Endothelial cell of umbilical vein (primary cell): ENCODE results near the gene TUNAR. TPM values are rescaled to one million over a fixed set of nuclear protein-coding genes. Genes with fewer than 3 reads are reported as not detected.

Experiments
- BruUV-seq: library from RNA; stranded (reverse); fragments of 400-500 nt; replicated peaks from 2 replicates; lab custom pipeline; 2021; lab: Mats Ljungman, UMichigan
- CTCF ChIA-PET: fragments of 300-600, 350-600 bp; sonication (Branson Sonifier 250); formaldehyde crosslinking; loops from one replicate; lab custom pipeline; 2021; ENCODE audit warnings: antibody characterized with exemption, inconsistent platforms; lab: Charles Lee
- POLR2A ChIA-PET: fragments of 300-600, 350-600 bp; sonication (Branson Sonifier 250); formaldehyde crosslinking; loops from one replicate; lab custom pipeline; 2021; ENCODE audit warnings: antibody characterized with exemption, inconsistent platforms; lab: Charles Lee
- DNase-seq: peaks from one replicate; pipeline ENCODE4 v3.0.0-alpha.2; 2011; ENCODE audit warnings: low read depth, low spot score
- FAIRE-seq: peaks from 2 replicates; lab custom pipeline; 2011; peaks lifted over from hg19 to GRCh38; lab: Jason Lieb, UNC
- H2AFZ ChIP-seq: 2 replicates; pipeline ENCODE4 v1.6.0; 2012; ENCODE audit warnings: low read depth, low read length, control low read depth, inconsistent platforms
- H3K27ac ChIP-seq: 2 replicates; pipeline ENCODE4 v1.5.1; 2011; ENCODE audit warnings: low read depth, mild to moderate bottlenecking, control low read depth, low read length, moderate library complexity; ENCODE audit not compliant: insufficient read depth
- H3K27me3 ChIP-seq, 2 experiments: 2 replicates each; pipeline versions ENCODE4 v1.6.0 to v1.6.1; 2011; ENCODE audit warnings: low read length in 2 of 2, mixed read lengths in 1 of 2; ENCODE audit not compliant: control insufficient read depth in 2 of 2, insufficient read depth in 2 of 2
- H3K36me3 ChIP-seq, 2 experiments: 2 replicates in 1 of 2; 3 replicates in 1 of 2; pipeline ENCODE4 v1.5.1; 2011; ENCODE audit warnings: low read length in 2 of 2, mild to moderate bottlenecking in 1 of 2, moderate library complexity in 1 of 2; ENCODE audit not compliant: control insufficient read depth in 2 of 2, insufficient read depth in 2 of 2; ENCODE audit errors: extremely low read depth in 1 of 2
- H3K4me1 ChIP-seq: 3 replicates; pipeline ENCODE4 v1.5.1; 2011; ENCODE audit warnings: mild to moderate bottlenecking, low read length; ENCODE audit not compliant: control insufficient read depth, insufficient read depth; ENCODE audit errors: extremely low read depth
- H3K4me2 ChIP-seq: 2 replicates; pipeline ENCODE4 v1.6.1; 2011; ENCODE audit warnings: low read length, control low read depth, mixed read lengths; ENCODE audit not compliant: insufficient read depth
- H3K4me3 ChIP-seq, 3 experiments: fragments of 200-600 bp in 1 of 3; sonication (generic), shearing (Covaris generic) in 1 of 3; replicated peaks in 1 of 3; 2 replicates each; pipeline ENCODE4 v1.5.1; 2011 to 2016; ENCODE audit warnings: control low read depth in 3 of 3, low read length in 3 of 3, mild to moderate bottlenecking in 2 of 3, inconsistent platforms in 1 of 3, low read depth in 1 of 3, moderate library complexity in 1 of 3; ENCODE audit not compliant: insufficient read depth in 1 of 3
- H3K79me2 ChIP-seq: 2 replicates; pipeline ENCODE4 v1.6.0; 2012; ENCODE audit warnings: low read length, inconsistent platforms; ENCODE audit not compliant: control insufficient read depth, insufficient read depth
- H3K9ac ChIP-seq: replicated peaks from 2 replicates; pipeline ENCODE3; 2011; ENCODE audit warnings: low read length, control low read depth; ENCODE audit not compliant: insufficient read depth; ENCODE audit errors: extremely low read depth
- H3K9me1 ChIP-seq: replicated peaks from 3 replicates; pipeline ENCODE4 v1.6.0; 2011; ENCODE audit warnings: mild to moderate bottlenecking, low read length; ENCODE audit not compliant: control insufficient read depth, insufficient read depth; ENCODE audit errors: extremely low read depth
- H3K9me3 ChIP-seq: replicated peaks from 2 replicates; pipeline ENCODE4 v1.5.1; 2012; ENCODE audit warnings: low read length, inconsistent platforms; ENCODE audit not compliant: control insufficient read depth, insufficient read depth
- H4K20me1 ChIP-seq: replicated peaks from 2 replicates; pipeline ENCODE3; 2011; ENCODE audit warnings: mild to moderate bottlenecking, low read length; ENCODE audit not compliant: control insufficient read depth, insufficient read depth; ENCODE audit errors: extremely low read depth
- CTCF ChIP-seq, 2 donors: IDR thresholded peaks; 1 replicate in 1 of 2; 2 replicates in 1 of 2; pipeline ENCODE4 v1.5.1; 2011; ENCODE audit warnings: low read length in 2 of 2, mild to moderate bottlenecking in 2 of 2, moderate library complexity in 2 of 2, control low read depth in 1 of 2, inconsistent platforms in 1 of 2, low read depth in 1 of 2; ENCODE audit not compliant: insufficient read depth in 1 of 2; ENCODE audit errors: extremely low read depth in 1 of 2
- EZH2 ChIP-seq: IDR thresholded peaks from 2 replicates; pipeline ENCODE4 v1.6.1; 2012; ENCODE audit warnings: borderline replicate concordance, low read depth, mild to moderate bottlenecking, moderate library complexity, low read length, inconsistent platforms; ENCODE audit not compliant: severe bottlenecking
- FOS ChIP-seq: IDR thresholded peaks from 2 replicates; pipeline ENCODE4 v1.6.1; 2011; ENCODE audit warnings: mild to moderate bottlenecking, low read length, moderate library complexity, borderline replicate concordance; ENCODE audit not compliant: insufficient read depth
- GATA2 ChIP-seq: IDR thresholded peaks from 2 replicates; pipeline ENCODE4 v1.7.0; 2011; ENCODE audit warnings: low read depth, mild to moderate bottlenecking, moderate library complexity, mixed read lengths, low read length; ENCODE audit not compliant: insufficient read length, insufficient read depth
- JUN ChIP-seq: IDR thresholded peaks from 2 replicates; pipeline ENCODE4 v1.6.1; 2011; ENCODE audit warnings: borderline replicate concordance, low read depth; ENCODE audit not compliant: insufficient read length, insufficient read depth
- MAX ChIP-seq: IDR thresholded peaks from 2 replicates; pipeline ENCODE4 v1.6.1; 2011; ENCODE audit not compliant: insufficient read depth, insufficient read length
- MYC ChIP-seq: IDR thresholded peaks from one replicate; pipeline ENCODE4 v1.6.1; 2011; ENCODE audit warnings: mild to moderate bottlenecking, low read depth, low read length
- POLR2A ChIP-seq: IDR thresholded peaks from 2 replicates; pipeline ENCODE4 v1.6.1; 2012; ENCODE audit warnings: low read depth, mild to moderate bottlenecking, control low read depth, low read length
- POLR2AphosphoS5 ChIP-seq: IDR thresholded peaks from 2 replicates; pipeline ENCODE4 v1.6.1; 2012; ENCODE audit warnings: low read depth, mild to moderate bottlenecking, control low read depth, low read length, moderate library complexity; ENCODE audit not compliant: insufficient read depth
- dilution Hi-C: fragments of 300-500 bp; cut with MboI; formaldehyde crosslinking; loops from one replicate; pipeline ENCODE4 v1.15.0; 2019; ENCODE audit warnings: low sequenced_read_pairs; ENCODE audit not compliant: extremely low pct_ligation_motif_present
- intact Hi-C: fragments of 100-400 bp; cut with micrococcal nuclease; formaldehyde crosslinking; loops from one replicate; pipeline ENCODE4 v1.10.0; 2022
- polyA plus RNA-seq, 4 experiments: library from polyadenylated mRNA; depleted of rRNA in 3 of 4; stranded (reverse) in 3 of 4; unstranded in 1 of 4; fragments of >200 nt; gene quantifications; 2 replicates each; pipeline versions ENCODE4 v1.2.1 to v1.2.3, GENCODE V29; 2011 to 2012; ENCODE audit warnings: missing spikeins in 1 of 4
- total RNA-seq: library from RNA; stranded (reverse); gene quantifications from 2 replicates; pipeline ENCODE4 v1.2.3, GENCODE V29; 2021

TUNAR gene
- total and polyA plus RNA-seq, 2 donors (not counting 3 experiments of a cell fraction or from before 2014, with no cell fraction given) = not detected

DNA sequence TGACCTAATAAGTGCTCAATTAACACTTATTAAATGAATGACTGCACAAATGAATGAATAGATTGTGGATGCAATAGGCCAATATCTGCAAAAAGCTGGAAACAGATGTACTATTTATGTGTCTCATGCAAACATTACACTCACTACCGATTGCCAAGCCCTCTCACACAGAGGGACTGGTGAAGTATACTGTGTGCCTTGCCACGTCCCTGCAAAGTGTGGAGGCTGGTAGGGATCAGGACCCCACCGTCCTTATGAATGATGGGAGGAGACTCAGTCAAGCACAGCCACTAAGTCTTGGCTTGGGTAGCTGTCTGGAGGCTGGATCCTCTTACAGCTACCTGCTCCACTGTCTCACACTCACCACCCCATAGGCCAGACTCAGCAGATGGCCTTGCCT is 3.9 kb upstream of the TUNAR start:
- Histone ChIP-seq H3K4me2 (no peak overlapping the region), H3K4me1 (no peaks in the 10 kb centered on the region), H3K9me1 (no peaks in the 10 kb centered on the region), H2AFZ (no peak overlapping the region), H3K27ac (no peak overlapping the region), H3K36me3 (no peaks in the 10 kb centered on the region), H3K79me2 (no peaks in the 10 kb centered on the region), H3K27me3 (peaks cover 2 to 6% of the 10 kb centered on the region in 2 experiments), H3K9me3 (no peaks in the 10 kb centered on the region), H3K4me3 (no peak overlapping the region), H3K9ac (no peak overlapping the region), H4K20me1 (no peaks in the 10 kb centered on the region)
- BruUV-seq = no TSS peak
- CTCF ChIA-PET = no interaction called here
- DNase-seq (no peak), FAIRE-seq (no peak)
- intact Hi-C loops (no loop called here), dilution Hi-C loops (no loop called here)
- POLR2A ChIA-PET = no interaction called here
- no peak for TF ChIP-seq CTCF (IDR thresholded peaks at IDR 0.05; ENCODE audit: extremely low read depth in 1 of 2, insufficient read depth in 1 of 2, low read depth in 1 of 2, low read length in 2 of 2)
- TF ChIP-seq FOS = no peak
- no peak for TF ChIP-seq MYC
- no peak for TF ChIP-seq POLR2AphosphoS5
- TF ChIP-seq MAX = no peak
- no peak for TF ChIP-seq JUN
- TF ChIP-seq GATA2 = no peak
- no peak for TF ChIP-seq POLR2A
- TF ChIP-seq EZH2 = no peak
